ENCODE results near the gene MRPL45. TPM values are rescaled to one million over a fixed set of nuclear protein-coding genes. Genes with fewer than 3 reads are reported as not detected.

Gene MRPL45
- total RNA-seq, 2 donors from 2014 or later: 9.0 to 10.7 TPM

DNA sequence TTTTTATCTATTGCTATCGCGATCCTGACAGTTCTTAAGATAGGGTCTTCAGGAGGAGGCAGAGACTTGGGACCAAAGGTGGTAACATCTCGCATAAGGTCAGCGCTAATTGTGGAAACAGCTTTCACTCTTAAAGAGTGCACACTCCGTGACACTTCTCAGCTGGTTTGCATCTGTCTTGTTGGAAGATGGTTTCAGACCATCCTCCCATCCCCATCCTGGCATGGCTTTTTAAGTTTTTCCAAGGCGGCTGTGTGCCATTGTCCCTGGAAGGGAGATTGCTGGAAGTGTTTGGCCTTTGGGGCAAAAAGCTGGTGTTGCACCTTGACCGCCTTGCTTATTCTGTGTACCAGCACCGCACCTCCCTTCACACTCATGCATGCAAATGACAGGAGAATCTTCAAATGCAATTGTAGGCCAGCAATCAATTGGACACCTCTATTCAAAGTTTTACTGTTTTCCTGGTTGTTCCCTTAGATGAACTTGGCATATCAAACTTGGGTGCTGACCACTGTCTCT, 56.2 kb downstream of the MRPL45 start:
- no peaks in the 10 kb centered on the region for H3K27me3 ChIP-seq (replicated peaks; ENCODE audit: insufficient read depth)
- H3K27ac ChIP-seq: peak overlapping the region in 1 of 2 donors; percentile 70
- ATAC-seq (ENCODE audit: insufficient number of reproducible peaks, low FRiP score, low read depth): no peak
- TF ChIP-seq, protein P1, sequence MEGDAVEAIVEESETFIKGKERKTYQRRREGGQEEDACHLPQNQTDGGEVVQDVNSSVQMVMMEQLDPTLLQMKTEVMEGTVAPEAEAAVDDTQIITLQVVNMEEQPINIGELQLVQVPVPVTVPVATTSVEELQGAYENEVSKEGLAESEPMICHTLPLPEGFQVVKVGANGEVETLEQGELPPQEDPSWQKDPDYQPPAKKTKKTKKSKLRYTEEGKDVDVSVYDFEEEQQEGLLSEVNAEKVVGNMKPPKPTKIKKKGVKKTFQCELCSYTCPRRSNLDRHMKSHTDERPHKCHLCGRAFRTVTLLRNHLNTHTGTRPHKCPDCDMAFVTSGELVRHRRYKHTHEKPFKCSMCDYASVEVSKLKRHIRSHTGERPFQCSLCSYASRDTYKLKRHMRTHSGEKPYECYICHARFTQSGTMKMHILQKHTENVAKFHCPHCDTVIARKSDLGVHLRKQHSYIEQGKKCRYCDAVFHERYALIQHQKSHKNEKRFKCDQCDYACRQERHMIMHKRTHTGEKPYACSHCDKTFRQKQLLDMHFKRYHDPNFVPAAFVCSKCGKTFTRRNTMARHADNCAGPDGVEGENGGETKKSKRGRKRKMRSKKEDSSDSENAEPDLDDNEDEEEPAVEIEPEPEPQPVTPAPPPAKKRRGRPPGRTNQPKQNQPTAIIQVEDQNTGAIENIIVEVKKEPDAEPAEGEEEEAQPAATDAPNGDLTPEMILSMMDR (IDR thresholded peaks at IDR 0.05): no peak
- peaks cover 35 to 51% of the 10 kb centered on the region in 2 donors for H3K4me1 ChIP-seq (ENCODE audit: control insufficient read depth in 1 of 2, low read depth in 2 of 2)
- no peaks in the 10 kb centered on the region for H3K9me3 ChIP-seq
- H3K36me3 ChIP-seq: no peaks in the 10 kb centered on the region
- no peak for DNase-seq (ENCODE audit: low spot score)
- peak overlapping the region; percentile 91 for H3K4me3 ChIP-seq

DNA sequence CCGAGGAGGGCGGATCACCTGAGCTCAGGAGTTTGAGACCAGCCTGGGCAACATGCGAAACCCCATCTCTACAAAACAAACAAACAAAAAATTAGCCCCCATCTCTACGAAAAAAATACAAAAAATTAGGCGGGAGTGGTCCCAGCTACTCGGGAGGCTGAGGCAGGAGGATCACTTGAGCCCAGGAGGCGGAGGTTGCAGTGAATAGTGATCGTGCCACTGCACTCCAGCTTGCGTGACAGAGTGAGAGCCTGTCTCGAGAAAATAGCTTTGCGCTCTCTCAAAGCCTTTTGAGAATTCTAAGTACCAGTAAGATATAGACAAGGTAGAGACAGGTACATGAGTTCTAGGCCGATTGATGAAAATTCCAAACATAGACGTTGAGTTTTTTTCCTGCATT, 56.7 kb downstream of the MRPL45 start:
- ATAC-seq (ENCODE audit: insufficient number of reproducible peaks, low FRiP score, low read depth) (no peak), DNase-seq (ENCODE audit: low spot score) (no peak)
- Histone ChIP-seq H3K4me3 (peak overlapping the region; percentile 91), H3K9me3 (no peaks in the 10 kb centered on the region), H3K27ac (no peak overlapping the region), H3K36me3 (no peaks in the 10 kb centered on the region), H3K27me3 (replicated peaks; ENCODE audit: insufficient read depth) (no peaks in the 10 kb centered on the region), H3K4me1 (ENCODE audit: control insufficient read depth in 1 of 2, low read depth in 2 of 2) (peaks cover 38 to 57% of the 10 kb centered on the region in 2 donors)
- TF ChIP-seq, protein P1 (IDR thresholded peaks at IDR 0.05): no peak

DNA sequence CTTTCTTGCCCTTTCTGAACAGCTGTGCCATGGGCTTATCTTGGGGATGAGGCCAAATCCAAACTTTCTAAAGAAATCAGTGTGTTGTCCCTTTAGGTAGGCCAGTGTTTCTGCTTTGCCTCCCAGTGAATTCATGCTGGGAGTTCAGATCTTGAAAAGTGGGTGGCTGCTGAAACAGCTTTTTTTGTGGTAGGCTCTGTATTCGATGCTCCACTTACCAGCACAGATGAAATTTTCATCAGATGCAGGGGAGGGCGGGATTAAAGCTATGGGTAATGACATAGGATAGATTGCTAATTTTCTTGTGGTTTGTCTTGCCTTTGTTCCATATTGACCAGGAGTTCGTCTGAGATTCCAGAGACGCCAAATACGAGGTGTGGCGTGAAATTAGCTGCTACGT, 57.5 kb downstream of the MRPL45 start:
- H3K4me3 ChIP-seq: peak overlapping the region; percentile 91

DNA sequence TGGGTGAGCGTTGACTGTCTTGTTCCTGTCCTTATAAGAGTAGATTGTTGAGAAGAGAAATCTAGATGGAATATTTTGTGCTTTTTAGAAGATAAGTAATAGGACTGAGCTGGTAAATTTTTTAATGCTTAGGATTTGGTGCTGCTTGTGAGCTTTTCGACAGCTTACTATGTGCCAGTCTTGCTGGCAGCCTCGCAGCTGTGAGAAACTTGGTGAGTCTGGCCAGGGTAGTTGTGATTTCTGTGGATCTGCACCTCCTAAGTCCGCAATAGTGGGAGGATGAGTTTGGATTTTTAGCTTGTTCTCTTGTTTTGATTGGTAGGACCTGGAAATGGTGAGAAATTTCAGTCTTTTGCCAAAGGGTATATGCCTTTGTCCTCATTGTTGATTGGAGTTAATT, 58.3 kb downstream of the MRPL45 start:
- TF ChIP-seq, protein P1 (IDR thresholded peaks at IDR 0.05): no peak
- no peaks in the 10 kb centered on the region for H3K27me3 ChIP-seq (replicated peaks; ENCODE audit: insufficient read depth)
- H3K36me3 ChIP-seq: no peaks in the 10 kb centered on the region
- H3K4me1 ChIP-seq (ENCODE audit: control insufficient read depth in 1 of 2, low read depth in 2 of 2): peaks cover 40 to 63% of the 10 kb centered on the region in 2 donors
- H3K4me3 ChIP-seq: no peak overlapping the region
- ATAC-seq (ENCODE audit: insufficient number of reproducible peaks, low FRiP score, low read depth): no peak
- no peak for DNase-seq (ENCODE audit: low spot score)
- no peaks in the 10 kb centered on the region for H3K9me3 ChIP-seq
- peak overlapping the region in 1 of 2 donors; percentile 60 for H3K27ac ChIP-seq

More for the DNA sequence above, 57.5 kb downstream of the MRPL45 start:
- TF ChIP-seq, protein P1 (IDR thresholded peaks at IDR 0.05): no peak
- H3K4me1 ChIP-seq (ENCODE audit: control insufficient read depth in 1 of 2, low read depth in 2 of 2): peaks cover 40 to 63% of the 10 kb centered on the region in 2 donors
- H3K9me3 ChIP-seq: no peaks in the 10 kb centered on the region
- H3K36me3 ChIP-seq: no peaks in the 10 kb centered on the region
- no peak overlapping the region for H3K27ac ChIP-seq
- ATAC-seq (ENCODE audit: insufficient number of reproducible peaks, low FRiP score, low read depth) (no peak), DNase-seq (ENCODE audit: low spot score) (no peak)
- no peaks in the 10 kb centered on the region for H3K27me3 ChIP-seq (replicated peaks; ENCODE audit: insufficient read depth)

DNA sequence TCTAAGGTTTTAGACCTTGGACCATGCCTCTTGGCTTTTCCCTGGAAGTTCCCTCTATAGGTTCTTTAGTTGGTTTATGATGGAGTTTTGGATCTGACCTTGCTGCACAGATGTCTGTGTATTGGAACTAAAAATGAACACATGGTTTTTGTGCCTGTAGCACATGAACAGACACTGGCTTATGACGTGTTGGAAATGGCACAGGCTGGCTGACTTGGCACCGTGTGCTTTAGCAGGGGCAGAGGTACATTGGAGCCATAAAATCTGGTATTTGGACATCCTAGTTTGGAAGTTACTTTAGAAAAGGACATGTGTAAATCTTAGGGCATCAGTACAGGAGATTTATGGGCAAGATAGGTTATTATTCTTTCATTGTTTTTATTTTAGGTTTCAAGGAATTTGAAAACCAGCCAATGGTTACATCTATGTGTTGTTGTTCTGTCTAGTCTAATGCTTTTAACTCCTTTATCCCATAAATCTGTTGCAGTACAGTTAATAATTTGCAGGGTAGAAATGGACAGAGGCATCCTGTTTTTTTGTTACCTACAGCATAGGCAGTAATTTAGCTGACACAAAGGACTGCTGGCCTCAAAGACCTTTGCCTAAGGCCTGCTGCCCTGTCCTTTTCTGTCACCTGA, 60.6 kb downstream of the MRPL45 start:
- Histone ChIP-seq H3K4me3 (no peak overlapping the region), H3K9me3 (no peaks in the 10 kb centered on the region), H3K4me1 (ENCODE audit: control insufficient read depth in 1 of 2, low read depth in 2 of 2) (peaks cover 40 to 63% of the 10 kb centered on the region in 2 donors), H3K27me3 (replicated peaks; ENCODE audit: insufficient read depth) (no peaks in the 10 kb centered on the region), H3K27ac (peak overlapping the region; percentile 38 to 60), H3K36me3 (no peaks in the 10 kb centered on the region)
- TF ChIP-seq, protein P1 (IDR thresholded peaks at IDR 0.05): no peak
- no peak for DNase-seq (ENCODE audit: low spot score)
- no peak for ATAC-seq (ENCODE audit: insufficient number of reproducible peaks, low FRiP score, low read depth)

All from thoracic aorta (tissue), 2 donors.